GM18867 (cell line): ENCODE measurements around the gene MEP1B.
"Not testable (repeated sequence)": the region's sequence is repeated elsewhere in the genome, so short reads cannot be mapped to it uniquely, and the experiment has no call there.

Experiments
- ATAC-seq: cut with Tn5 transposase; IDR thresholded peaks from one replicate; pipeline ENCODE4 v1.9.1; 2021; ENCODE audit warnings: mild to moderate bottlenecking, moderate library complexity; ENCODE audit not compliant: unreplicated experiment

MEP1B gene

DNA sequence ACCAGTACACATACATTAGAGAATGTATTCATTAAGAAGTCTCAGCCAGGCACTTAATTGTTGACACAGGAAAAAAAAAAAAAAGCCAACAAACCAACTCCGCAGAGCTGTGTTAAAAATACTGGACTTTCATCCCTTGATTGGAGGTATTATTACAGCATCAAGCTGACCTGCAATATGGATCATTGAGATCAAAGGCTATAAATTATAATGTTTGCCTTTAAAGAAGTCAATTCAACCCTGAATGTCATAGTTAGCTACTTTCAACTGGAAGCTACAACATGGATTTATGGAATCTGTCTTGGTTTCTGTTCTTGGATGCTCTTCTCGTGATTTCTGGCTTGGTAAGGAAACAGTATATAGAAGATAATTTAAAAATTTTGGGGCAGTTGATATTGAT is at the start of gene MEP1B:
Gene MEP1B (plus strand): TSS at position 250 of the 400 bp plus-strand sequence. CDS start 32 bp downstream, at position 282.
- ATAC-seq: no peak

GRCh38 chr18:32148185-32148870 is 41.5 kb upstream of the MEP1B start:
- ATAC-seq: no peak

- ATAC-seq: peak; percentile 90
These were observed 37.0 kb upstream of the MEP1B start for GRCh38 chr18:32152705-32153448.

DNA sequence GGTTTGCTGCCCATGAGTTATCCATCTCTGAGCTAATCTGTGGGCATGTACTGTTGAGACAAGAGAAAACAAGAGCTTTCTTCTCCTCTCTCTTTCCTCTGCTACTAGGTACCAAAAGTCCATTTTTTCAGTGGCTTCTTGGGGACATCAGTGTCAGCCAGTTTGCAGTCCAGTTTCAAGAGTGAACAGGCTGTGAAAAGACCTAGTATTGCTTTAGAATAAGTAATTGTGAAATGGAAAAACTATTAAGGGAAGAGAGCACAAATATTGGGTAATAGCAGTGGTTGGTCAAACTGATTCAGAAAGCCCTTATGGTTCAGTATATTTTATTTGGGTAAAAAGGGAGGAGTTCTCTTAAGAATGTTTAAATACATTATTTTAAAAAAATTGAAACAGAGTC is 33.0 kb upstream of the MEP1B start:
- no peak for ATAC-seq

DNA sequence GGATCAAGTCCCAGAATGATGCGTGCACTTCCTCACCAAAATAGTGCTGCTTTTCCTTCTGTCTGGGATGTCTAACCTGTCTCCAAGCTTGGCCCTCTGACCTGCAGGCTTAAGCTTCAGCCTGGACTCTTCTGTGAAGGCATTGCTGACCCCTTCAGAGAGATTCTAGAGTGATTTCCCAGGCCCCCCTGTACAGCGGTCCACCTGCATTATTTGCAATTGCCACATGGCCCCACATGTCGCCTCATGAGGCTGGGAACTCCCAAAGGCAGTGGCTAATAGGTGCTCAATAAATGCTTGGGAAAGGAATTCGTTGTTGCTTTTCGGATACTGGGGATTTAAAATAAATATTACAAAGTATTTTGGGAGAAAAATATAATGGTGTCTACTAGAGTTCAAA is 32.3 kb upstream of the MEP1B start:
- no peak for ATAC-seq

GRCh38 chr18:32158108-32158624 is 31.7 kb upstream of the MEP1B start:
- ATAC-seq: peak; percentile 92

- ATAC-seq: not testable (repeated sequence)
These were observed 31.2 kb upstream of the MEP1B start for GRCh38 chr18:32158631-32159030.

DNA sequence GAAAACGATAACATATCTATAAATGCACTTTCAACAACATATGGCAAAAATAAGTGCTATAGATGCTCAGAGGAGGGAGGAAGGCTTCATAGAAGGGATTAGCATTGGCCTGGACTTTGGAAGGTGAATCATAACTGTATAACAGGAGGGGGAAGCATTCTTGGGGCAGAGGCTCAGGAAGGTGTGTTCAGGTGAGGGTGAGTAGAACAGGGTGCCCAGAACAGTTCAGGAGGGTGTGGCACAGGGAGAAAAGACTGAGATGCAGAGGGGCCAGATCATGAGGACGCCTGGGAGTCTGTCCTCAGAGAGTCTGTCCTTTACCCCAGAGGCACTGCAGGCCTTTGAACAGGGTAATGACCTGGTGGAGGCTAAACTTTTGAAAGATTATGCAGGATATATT is 29.3 kb upstream of the MEP1B start:
- no peak for ATAC-seq

DNA sequence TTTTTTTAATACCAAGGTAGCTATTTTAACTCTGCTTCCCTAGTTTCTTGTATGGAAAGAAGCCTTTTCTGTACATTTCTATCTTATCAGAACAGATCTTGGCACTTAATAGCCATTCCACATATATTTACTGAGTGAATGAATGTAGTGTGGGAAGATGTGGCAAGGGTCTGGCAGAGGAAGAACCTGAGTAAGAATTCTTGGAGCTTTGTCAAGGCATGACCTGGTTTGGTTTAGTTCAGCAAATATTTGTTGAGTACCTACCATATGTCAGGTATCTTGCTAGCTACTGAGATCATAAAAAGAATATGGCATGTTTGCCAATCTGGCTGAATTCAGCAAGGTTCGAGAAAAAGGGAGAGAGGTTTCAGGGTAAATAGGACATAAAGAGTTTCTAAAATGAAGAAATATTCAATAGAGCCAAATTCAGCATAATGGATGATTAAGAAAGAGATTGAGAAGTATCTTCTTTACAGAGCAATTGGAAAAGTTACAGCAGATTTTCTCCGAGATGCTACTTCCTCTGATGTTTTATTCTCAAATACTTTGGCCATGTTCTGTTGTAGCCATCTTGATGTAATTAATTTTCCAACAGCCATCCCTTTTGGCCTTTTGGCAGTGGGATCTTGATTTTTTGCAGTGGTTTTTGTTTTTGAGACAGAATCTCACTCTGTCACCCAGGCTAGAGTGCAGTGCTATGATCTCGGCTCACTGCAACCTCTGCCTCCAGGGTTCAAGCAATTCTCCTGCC is 21.7 kb upstream of the MEP1B start:
- ATAC-seq: no peak

- no peak for ATAC-seq
These were observed 16.2 kb upstream of the MEP1B start for GRCh38 chr18:32173654-32174053.

DNA sequence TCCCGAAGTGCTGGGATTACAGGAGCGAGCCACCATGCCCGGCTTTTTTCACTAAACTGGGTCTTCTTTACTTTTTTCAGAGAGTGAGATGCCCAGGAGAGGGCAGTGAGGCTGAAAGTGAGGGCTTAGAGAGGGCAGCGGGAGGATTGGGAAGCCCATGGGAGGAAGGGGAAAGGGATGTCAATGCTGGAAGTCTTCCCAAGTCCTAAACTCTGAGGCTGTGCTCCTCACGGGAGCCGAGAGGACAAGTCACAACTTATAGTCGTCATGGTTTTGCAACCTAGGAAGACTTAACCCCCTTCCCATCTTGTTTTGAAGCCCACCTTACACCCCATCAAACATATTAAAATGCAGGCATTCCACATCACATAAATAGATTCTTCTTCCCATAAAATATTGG is 15.1 kb upstream of the MEP1B start:
- no peak for ATAC-seq

- ATAC-seq: no peak
These were observed 14.6 kb upstream of the MEP1B start for GRCh38 chr18:32175265-32175664.

DNA sequence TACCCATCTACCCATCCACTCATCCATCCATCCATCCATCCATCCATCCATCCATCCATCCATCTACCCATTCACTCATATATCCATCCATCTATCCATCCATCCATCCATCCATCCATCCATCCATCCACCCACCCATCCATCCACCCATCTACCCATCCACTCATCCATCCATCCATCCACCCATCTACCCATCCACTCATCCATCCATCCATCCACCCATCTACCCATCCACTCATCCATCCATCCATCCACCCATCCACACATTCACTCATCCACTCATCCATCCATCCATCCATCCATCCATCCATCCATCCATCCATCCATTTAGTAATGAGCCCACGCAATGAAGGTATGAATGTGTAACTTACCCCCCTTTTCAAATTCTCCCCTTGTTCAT is 13.1 kb upstream of the MEP1B start:
- ATAC-seq: not testable (repeated sequence)

- no peak for ATAC-seq
These were observed 12.3 kb upstream of the MEP1B start for GRCh38 chr18:32177530-32177929.

- no peak for ATAC-seq
These were observed 6.3 kb upstream of the MEP1B start for GRCh38 chr18:32183503-32183902.

DNA sequence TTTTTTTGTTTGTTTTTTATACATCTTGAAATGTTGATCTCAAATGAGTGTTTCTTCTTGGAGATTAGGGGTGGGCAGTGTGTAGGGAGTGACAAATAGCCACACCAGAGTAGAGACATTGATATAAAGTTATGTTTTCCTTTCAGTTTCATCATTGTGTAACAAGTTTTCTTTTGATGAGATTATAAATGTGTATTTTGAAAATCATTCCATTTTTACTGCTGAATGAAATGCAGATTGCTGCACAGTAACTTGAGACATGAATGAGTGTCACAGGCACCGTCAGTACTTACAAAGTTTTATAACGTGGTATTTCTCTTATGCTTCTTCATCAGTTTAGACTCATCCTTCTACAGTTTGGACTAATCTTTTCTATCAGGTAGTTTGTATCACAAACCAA is 370 bp downstream of the MEP1B start:
- ATAC-seq: no peak

- ATAC-seq: no peak
These were observed 6.3 kb downstream of the MEP1B start for GRCh38 chr18:32195881-32196815.

GRCh38 chr18:32200766-32201165 is 10.9 kb downstream of the MEP1B start:
- ATAC-seq: no peak

- ATAC-seq: no peak
These were observed 12.3 kb downstream of the MEP1B start for GRCh38 chr18:32201948-32202672.

- no peak for ATAC-seq
These were observed 18.2 kb downstream of the MEP1B start for GRCh38 chr18:32208023-32208422.
